RPMI7951 (cell line): ENCODE results near the gene MEI4. TPM values are rescaled to one million over a fixed set of nuclear protein-coding genes. Genes with fewer than 3 reads are reported as not detected.
"Not testable (repeated sequence)": the region's sequence is repeated elsewhere in the genome, so short reads cannot be mapped to it uniquely, and the experiment has no call there.

Experiments
- DNase-seq: peaks from one replicate; pipeline ENCODE4 v3.0.0-alpha.2; 2012; ENCODE audit warnings: low read depth
- total RNA-seq: library from RNA; depleted of rRNA; stranded (reverse); fragments of >200 nt; shearing (Covaris generic); gene quantifications from 2 replicates; pipeline ENCODE4 v1.2.3, GENCODE V29; 2014; rRNA removed

MEI4 gene
- not detected in 2 replicates for total RNA-seq

- DNase-seq: no peak
Measured at GRCh38 chr6:77652739-77653138, at the start of gene MEI4. MEI4 (plus strand) TSS chr6:77653039; CDS start chr6:77690672, 37,633 bp downstream.

GRCh38 chr6:77604476-77604875, 48.4 kb upstream of the MEI4 start:
- DNase-seq: no peak

- no peak for DNase-seq
Measured at GRCh38 chr6:77607004-77607403, 45.8 kb upstream of the MEI4 start.

GRCh38 chr6:77609106-77609505, 43.7 kb upstream of the MEI4 start:
- no peak for DNase-seq

- no peak for DNase-seq
Measured at GRCh38 chr6:77619114-77619513, 33.7 kb upstream of the MEI4 start.

GRCh38 chr6:77620278-77620882, 32.5 kb upstream of the MEI4 start:
- peak; percentile 11 for DNase-seq

GRCh38 chr6:77624515-77624914, 28.3 kb upstream of the MEI4 start:
- no peak for DNase-seq

- DNase-seq: no peak
Measured at GRCh38 chr6:77626426-77626825, 26.4 kb upstream of the MEI4 start.

GRCh38 chr6:77630014-77630413, 22.8 kb upstream of the MEI4 start:
- no peak for DNase-seq

GRCh38 chr6:77633471-77633870, 19.4 kb upstream of the MEI4 start:
- DNase-seq: no peak

- peak; percentile 35 for DNase-seq
Measured at GRCh38 chr6:77633993-77634715, 18.7 kb upstream of the MEI4 start.

GRCh38 chr6:77638129-77638830, 14.6 kb upstream of the MEI4 start:
- no peak for DNase-seq

- DNase-seq: no peak
Measured at GRCh38 chr6:77644102-77644705, 8.6 kb upstream of the MEI4 start.

- DNase-seq: peak; percentile 14
Measured at GRCh38 chr6:77650098-77650663, 2.7 kb upstream of the MEI4 start.

- no peak for DNase-seq
Measured at GRCh38 chr6:77653816-77654215, 977 bp downstream of the MEI4 start.

GRCh38 chr6:77655035-77655434, 2.2 kb downstream of the MEI4 start:
- not testable (repeated sequence) for DNase-seq

- DNase-seq: no peak
Measured at GRCh38 chr6:77656999-77657764, 4.3 kb downstream of the MEI4 start.

GRCh38 chr6:77666340-77666739, 13.5 kb downstream of the MEI4 start:
- no peak for DNase-seq

GRCh38 chr6:77666846-77667245, 14.0 kb downstream of the MEI4 start:
- no peak for DNase-seq

GRCh38 chr6:77669913-77670312, 17.1 kb downstream of the MEI4 start:
- DNase-seq: no peak

GRCh38 chr6:77674211-77674610, 21.4 kb downstream of the MEI4 start:
- no peak for DNase-seq
